ENCODE measurements around the gene LYRM1.

Gene LYRM1

GRCh38 chr16:20871941-20872815 is 28.4 kb upstream of the LYRM1 start:
- no peak for DNase-seq (ENCODE audit: low read depth)

DNA sequence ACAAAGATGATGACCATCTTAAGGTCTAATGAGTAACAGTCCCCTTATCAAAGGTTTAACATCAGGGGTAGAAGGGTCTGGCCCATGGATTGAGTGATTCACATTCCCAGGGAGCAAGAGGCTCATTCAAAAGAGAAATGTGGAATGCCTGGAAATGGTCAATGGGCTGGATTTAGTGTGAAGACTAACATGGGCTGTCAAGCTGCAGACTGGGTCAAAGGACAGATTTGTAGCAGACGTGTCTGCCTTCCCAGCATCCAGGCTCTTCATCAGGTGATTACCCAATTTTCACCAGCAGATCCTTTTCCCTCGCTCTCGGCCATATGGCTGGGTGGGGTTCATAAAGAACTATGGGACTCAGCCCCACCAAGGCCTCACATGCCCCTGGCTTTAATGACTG is 27.2 kb upstream of the LYRM1 start:
- no peak for DNase-seq (ENCODE audit: low read depth)

- DNase-seq (ENCODE audit: low read depth): no peak
Observed at GRCh38 chr16:20874088-20874581, 26.4 kb upstream of the LYRM1 start.

DNA sequence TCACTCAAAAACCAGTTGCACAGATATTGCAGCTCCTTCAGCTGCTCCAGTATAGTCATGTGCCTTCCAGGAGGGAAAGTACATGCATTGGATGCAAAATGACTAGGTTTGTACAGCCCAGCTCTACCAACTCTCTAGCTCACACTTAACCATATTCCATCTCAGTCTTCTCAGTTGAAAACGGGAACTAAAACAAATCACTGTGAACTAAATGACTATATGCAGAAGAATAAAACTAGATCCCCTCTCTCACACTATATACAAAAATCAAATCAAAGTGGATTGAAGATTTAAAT is 25.3 kb upstream of the LYRM1 start:
- no peak for DNase-seq (ENCODE audit: low read depth)

- no peak for DNase-seq (ENCODE audit: low read depth)
Observed at GRCh38 chr16:20878682-20879147, 21.9 kb upstream of the LYRM1 start.

DNA sequence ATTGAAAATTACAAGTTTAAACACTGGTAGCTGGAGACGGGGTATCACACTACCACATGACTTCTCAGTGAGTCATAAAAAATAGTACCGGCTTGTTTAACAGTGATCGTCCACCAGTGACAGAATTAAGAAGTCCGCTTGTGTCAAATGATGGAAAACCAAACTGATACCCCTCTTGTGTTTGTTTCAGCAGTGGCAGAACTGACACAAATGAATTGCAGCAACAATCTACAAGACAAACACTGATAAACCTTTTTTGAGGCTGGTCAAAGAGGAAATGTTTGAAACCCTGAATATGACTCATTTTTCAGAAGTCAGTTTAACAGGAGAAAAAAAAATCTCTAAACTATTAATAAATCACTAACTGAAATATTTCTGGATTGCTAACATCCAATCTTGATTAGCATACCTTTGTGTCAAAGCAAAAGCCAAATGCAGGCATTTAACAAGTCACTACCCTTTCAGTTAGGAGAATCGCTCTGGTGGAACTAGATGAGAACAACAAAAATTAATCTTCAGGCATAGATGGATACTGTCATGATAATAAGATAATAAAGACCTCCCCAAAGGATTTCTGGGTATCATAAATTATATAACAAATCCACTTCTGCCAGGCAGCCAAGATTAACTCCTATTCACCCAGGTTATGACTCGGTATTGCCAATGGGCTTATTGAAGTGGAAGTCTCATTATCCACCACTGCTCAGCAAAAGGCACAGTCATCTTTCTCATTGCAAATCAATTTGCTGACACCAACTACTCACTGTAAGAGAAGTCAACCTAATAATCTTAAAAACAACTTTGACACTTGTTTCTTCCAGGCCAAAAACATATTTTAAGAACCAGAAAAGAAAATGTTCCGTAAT is 21.2 kb upstream of the LYRM1 start:
- DNase-seq (ENCODE audit: low read depth): no peak

DNA sequence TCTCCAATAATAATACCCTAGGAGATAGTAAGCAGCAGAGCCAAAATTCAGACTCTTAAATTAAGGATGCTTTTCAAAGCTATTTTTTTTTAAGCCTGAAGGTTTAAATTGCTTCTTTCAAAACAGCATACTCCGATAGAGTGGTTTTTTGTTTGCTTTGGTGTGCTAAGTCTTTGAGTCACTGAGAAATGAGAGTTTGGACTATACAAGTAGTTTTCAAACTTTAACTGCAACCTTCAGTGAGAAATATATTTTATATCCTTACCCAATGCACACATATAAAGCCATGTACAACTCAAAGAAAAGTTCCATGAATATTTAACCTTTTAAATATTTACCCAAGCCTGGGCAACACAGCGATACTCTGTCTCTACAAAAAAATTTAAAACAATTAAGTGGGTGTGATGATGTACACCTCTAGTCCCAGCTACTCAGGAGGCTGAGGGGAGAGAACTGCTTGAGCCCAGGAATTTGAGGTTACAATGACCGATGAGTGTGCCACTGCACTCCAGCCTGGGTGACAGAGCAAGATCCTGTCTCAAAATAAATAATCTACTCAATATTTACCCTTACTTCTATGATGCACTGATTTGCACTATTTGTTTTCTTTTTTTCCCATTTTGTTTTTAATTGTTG is 19.6 kb upstream of the LYRM1 start:
- DNase-seq (ENCODE audit: low read depth): no peak

- no peak for DNase-seq (ENCODE audit: low read depth)
Observed at GRCh38 chr16:20881503-20881878, 19.1 kb upstream of the LYRM1 start.

DNA sequence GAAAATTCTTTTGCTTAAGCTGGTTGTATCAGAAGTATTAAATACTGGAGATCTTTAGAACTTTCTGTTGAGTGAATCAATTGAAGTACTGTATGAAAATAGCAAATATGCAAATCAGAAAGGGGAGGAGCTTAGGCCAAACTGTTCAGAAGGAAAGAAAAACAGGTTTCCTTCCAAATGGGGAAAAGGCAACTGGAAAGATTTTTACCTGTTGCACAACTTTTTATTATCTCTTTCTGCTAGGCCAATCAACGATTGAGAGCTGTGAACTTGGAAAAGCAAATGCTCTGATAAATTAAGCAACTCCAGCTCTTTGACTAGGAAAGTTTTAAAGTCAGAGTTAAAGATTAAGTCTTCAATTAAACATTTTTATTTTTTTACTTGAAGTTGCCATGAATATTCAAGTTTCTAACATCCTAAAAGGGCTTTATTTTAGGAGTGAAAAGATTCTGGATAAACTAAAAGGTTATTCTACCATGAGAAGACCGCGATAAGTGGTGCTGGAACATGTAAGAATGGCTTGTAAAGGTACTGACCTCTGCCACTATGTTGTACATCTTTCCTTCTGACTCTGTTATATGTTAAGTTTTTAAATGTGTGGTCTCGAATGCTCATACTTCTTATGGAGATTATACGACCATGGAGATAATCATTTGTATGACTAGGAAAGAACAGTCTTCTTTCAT is 16.9 kb upstream of the LYRM1 start:
- DNase-seq (ENCODE audit: low read depth): no peak

DNA sequence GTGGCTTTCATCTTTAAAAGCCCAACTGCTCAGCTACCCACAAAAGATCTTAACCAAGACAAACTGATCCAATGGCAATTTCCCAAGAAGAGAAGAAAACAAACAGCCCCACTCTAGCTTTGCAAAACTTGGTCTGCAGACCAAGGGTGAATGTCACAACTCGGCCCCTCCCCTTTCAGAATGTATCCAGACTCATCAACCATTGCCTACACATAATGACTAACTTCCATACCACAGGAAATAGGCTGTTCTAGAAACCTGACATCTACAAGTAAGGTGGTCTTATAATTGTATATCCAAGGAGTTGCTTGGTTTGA is 16.4 kb upstream of the LYRM1 start:
- no peak for DNase-seq (ENCODE audit: low read depth)

GRCh38 chr16:20886320-20886719 is 14.3 kb upstream of the LYRM1 start:
- DNase-seq (ENCODE audit: low read depth): no peak

DNA sequence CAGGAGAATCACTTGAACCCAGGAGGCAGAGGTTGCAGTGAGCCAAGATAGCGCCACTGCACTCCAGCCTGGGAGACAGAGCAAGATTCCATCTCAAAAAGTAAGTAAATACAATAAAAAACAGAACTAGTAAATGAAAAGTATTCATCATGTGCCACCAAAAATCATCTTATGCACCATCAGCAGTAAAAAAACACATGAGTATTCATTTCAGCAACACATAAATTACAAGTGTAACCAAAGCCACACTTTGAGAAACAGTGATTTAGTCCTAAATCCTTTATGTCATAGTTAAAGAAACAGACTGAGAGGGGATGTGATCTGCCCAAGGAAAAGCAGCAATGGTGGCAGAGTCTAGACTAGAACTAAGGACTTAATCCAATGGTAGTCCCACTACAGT is 13.4 kb upstream of the LYRM1 start:
- no peak for DNase-seq (ENCODE audit: low read depth)

DNA sequence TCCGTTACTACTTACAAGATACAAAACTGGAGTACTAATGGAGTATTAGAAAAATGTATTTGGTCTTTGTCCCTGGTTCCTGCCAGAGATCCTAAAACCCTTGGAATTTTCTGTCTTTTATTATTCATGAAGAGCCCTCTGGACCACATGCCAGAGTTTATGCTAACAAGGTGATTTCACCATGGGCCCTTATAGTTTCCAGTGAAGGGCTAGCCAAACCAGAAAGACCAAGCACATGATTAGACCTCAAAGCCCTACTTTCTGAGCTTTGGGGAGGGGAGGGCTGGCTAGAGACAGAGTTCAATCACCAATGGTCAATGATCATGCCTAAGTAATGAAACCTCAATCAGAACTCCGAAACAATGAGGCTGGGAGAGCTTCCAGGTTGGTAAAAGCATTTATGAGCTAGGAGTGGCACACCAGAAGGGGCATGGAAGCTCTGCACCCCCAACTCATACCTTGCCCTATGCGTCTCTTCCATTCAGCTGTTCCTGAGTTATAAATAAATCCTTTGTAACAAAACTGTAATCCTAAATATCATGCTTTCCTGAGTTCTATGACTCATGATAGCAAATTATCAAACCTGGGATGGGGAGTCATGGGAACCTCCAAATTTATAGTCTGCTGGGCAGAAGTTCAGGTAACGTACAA is 10.8 kb upstream of the LYRM1 start:
- no peak for DNase-seq (ENCODE audit: low read depth)

GRCh38 chr16:20894388-20894787 is 6.2 kb upstream of the LYRM1 start:
- no peak for DNase-seq (ENCODE audit: low read depth)

DNA sequence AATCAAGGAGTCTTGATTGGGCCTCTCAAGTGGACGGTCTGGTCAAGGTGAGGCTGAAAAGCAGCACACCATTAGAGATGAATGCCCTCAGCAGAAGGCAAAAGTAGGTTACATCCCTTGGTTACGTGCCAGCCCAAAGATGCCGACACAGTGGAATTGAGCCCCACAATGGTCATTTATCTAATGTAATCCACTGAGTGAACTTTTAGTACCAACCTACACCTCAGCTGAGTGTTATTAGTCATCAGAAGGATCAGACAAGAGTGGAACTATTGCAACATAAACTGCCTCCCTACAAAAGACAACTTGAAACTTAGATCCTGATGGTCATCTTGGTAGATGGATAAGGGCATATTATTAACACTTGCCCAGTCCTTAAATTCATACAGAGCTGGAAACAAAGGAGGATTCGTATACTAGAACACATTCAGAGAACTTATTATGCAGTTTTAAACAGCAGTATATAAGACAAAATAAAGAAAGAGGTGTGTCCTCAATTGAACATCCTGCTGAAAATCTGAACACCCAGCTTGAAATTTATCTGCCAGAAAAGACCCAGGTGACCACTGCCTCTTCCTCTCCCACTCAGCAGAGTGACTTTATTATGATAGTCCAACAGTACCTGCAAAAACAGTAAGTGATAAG is 3.2 kb upstream of the LYRM1 start:
- no peak for DNase-seq (ENCODE audit: low read depth)

DNA sequence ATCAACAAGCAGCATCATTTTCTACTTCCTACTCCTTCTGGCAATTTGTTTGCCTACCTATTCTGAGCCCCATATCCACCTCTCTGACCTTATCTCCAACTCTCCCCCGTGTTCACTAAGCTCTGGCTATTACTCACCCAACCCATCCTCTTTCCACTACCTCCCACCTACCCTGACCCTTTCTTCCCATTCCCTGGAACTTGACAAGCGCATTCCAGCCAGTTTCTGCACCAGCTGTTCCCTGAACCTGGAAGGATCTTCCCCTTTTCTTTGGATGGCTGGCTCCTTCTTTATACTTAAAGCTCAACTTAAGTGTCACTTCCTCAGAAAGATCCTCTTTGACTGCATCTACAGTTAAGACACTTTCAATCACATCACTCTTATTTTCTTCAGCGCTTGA is 2.6 kb upstream of the LYRM1 start:
- no peak for DNase-seq (ENCODE audit: low read depth)

DNA sequence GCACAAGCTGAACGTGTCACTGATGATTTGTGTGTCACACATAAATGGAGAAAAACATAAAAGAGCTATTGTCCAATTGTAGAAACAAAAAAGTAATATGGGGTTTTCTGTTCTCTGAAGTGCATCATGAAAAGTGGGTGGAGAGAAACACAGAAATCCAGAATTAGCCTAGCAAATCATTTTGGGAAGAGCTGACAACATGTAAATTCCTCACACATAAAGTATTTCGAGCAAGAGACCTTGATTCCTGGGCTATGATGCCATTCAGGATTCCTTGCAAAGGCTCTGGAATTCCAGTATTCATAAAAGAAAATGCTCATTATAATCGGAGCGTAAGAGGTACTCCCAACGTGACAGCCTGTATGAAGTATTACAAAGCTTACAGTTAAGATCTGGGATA is 1.5 kb upstream of the LYRM1 start:
- DNase-seq (ENCODE audit: low read depth): no peak

GRCh38 chr16:20899477-20900298 is 883 bp upstream of the LYRM1 start:
- no peak for DNase-seq (ENCODE audit: low read depth)

DNA sequence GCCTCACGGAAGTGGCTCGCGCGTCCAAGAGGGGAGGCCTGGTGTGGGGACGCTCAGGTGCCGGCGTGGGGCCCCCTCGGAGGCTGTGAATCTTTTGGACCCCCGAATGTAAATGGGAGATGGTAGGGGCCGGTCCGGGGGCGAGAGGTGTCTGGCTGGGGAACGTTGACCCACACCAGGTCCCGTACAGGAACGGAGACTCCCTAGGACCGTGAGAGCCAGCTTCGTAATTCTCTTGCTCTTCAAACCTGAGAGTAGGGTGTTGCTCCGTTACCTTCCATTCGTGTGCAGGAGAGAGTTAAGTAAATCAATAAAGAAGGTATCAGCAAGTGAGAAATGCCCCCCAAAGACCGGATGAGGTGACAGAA is 481 bp downstream of the LYRM1 start:
- no peak for DNase-seq (ENCODE audit: low read depth)

GRCh38 chr16:20901436-20902112 is 1.0 kb downstream of the LYRM1 start:
- DNase-seq (ENCODE audit: low read depth): no peak

All from stimulated activated CD8-positive, alpha-beta memory T cell treated with anti-CD3 and anti-CD28 coated beads, Interleukin-15, amount 100 ng/mL, for 1 hour (primary cell).